NCI-H146 treated with DMSO at 0.1 percent for 48 hours (cell line): ENCODE measurements around the gene CORO7.

ENCODE experiments used
- DNase-seq: peaks from one replicate; lab custom pipeline; 2025; ENCODE audit not compliant: unreplicated experiment; lab: John Stamatoyannopoulos, UW

Gene CORO7

DNA sequence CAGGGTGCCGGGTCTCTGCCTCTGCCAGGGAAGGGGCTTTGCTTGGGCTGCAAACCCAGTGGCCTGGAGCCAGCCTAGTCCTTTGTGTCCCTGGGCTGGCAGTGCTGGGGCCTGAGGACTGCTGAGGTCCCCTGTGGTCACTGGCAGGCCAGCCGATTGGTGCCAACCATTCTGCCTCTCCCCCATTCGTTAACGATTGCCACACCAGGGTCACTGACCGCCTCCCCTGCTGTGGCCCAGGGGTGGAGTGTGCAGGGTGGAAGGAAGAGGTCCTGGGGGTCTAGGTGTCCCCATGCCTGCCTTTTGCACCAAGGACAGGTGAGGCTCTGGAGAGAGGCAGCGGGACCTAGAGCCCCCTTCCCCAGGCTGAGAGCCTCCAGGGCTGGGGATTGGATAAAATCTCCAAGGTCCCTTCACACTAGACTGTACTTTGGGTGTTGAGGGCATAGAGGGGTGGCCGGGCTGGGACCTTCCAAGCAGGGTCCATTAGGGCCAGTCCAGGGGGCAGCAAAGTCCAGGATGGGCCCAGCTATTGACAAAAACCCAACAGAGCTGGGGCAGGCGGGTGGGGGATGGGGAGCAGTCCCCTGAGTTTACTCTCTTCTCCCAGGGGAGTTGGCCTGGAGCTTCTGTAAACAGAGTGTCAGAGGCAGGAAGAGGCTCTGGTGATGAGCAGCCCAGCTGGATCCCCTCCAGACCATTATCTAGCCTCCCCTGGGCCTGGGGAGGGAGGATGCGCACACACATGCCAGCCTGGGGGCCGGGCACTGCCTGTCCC is 43.6 kb downstream of the CORO7 start:
- peak; percentile 84 for DNase-seq

- DNase-seq: no peak
Measured at GRCh38 chr16:4372001-4372577, 44.3 kb downstream of the CORO7 start.

GRCh38 chr16:4371357-4372000 is 44.9 kb downstream of the CORO7 start, which contains the start of gene VASN:
TSS of gene VASN (plus strand) at chr16:4371848. CDS start at chr16:4380878, 9,030 bp downstream.
- DNase-seq: no peak

DNA sequence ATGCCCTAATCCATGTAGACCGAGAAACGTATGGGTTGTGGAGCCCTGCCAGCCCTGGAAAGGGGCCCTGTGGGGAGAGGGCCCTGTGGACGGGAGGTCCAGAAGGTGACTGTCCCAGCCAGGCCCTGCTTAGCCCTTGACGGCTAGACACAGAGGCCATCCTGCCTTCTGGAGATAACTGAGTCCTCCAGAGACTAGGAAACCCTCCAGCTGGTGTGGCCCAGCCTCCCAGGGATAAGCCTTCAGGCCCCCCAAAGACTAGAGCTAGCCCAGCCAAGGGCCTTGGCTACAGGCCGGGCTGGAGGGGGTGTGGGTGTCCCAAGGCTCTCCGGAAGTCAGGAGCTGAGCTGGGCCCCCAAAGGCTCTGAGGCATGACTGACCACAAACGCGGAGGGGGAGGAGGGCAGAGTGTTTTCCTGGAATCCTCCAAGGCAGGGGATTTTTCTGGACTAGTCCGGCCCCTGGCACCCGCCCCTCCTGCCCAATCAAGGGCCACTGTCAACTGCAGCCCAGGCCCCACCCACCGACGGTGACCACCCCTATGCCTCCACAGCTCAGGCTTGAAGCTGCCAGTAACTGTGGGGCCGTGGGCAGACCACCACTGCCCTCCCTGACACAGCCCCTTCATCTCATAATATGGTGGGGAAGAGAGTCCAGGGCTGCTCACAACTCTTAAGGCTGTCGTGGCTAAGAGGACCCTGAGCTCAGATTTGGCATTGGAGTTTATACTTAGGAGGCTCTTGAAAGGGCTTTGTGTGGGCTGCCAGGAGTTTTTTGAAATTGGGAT is 45.6 kb downstream of the CORO7 start:
- DNase-seq: no peak

DNA sequence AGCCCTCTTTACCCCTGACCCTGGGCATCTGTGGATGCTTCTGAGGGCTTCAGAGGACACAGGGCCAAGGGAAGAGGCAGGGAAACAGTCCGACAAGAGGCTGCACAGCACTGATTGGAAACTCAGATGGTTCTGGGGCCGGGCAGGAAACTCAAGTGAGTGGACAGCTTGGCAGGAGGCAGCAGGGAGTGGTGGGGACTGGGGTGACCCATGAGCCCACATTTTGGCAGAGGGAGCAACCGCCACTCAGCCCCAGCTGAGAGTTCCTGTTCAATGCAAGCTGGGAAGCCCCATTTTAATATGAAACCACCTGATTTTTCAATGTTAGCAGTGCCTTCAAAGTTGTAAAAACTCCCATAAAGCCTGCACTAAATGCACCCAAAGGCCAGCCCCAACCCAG is 46.2 kb downstream of the CORO7 start:
- DNase-seq: no peak

DNA sequence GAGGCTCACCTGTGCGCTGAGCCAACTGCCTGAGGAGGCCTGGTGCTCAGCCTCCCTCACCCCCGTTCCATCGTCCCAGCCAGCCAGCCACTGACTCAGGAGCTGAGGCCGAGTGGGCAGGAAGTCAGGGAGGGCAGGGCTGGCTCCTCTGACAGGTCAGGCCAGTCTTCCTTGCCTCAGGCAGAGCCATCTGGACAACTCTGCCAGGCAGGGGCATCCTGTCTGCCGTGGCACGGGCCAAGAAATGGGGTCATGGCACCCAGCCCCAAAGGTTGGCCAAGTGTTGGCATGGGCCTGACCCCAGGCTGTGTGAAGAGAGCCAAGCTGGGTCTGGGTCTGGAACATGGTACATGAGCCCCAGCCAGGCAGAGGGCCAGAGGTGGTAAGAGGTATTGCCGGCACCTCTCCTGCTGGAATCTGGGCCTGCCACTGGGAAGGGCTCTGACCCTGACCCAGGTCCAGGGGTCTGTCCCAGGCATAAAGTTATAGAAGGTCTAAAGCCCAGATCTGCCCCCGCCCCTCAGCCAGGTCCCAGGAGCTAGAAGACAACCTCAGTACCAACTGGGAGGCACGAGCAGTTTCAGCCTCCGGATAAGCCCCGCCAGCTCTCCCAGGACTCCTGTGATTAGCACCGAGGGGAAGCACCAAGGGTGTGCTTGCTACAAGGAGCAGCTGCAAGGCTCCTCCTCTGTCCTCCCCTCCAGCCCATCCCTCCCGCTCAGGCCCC is 47.2 kb downstream of the CORO7 start:
- DNase-seq: no peak

- DNase-seq: no peak
Measured at GRCh38 chr16:4367393-4367856, 49.0 kb downstream of the CORO7 start.

DNA sequence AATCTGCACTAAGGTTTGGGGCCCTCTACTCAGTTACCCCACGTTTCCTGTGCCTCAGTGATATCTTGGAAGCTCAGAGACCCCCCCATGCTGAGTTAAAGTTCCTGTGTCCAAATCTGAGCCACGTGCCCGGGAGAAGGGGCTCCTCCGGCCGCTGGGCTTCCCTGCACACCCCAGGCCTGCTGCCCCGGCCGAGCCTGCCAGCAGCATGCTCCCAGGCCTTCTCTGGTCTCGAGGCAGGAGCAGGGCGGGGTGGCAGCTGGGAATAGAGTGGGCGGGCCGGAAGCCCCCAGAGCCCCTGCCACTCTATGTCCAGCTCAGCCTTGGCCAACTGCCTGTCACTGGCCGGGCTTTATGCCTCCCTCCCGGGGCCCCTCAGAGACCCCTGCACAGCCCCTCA is 50.4 kb downstream of the CORO7 start:
- no peak for DNase-seq

- DNase-seq: no peak
Measured at GRCh38 chr16:4365615-4366014, 50.8 kb downstream of the CORO7 start.

DNA sequence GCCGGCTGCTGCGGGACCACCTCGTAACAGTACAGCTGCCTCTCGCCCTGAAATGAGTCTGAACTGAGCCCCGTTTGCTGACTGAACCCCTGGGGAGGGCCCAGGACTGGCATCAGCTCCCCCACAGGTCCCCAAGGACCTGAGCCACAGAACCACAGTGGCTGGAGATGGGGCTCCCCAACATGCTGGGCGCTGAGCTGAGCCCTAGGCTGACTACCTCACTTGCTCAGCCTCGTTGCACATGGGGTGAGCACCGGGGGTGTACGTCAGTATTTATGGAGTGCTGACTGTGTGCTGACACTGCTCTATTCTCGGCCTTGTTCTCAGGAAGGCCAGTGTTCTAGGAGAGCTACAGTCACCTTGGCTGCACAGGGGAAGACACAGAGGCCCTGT is 51.4 kb downstream of the CORO7 start:
- no peak for DNase-seq

DNA sequence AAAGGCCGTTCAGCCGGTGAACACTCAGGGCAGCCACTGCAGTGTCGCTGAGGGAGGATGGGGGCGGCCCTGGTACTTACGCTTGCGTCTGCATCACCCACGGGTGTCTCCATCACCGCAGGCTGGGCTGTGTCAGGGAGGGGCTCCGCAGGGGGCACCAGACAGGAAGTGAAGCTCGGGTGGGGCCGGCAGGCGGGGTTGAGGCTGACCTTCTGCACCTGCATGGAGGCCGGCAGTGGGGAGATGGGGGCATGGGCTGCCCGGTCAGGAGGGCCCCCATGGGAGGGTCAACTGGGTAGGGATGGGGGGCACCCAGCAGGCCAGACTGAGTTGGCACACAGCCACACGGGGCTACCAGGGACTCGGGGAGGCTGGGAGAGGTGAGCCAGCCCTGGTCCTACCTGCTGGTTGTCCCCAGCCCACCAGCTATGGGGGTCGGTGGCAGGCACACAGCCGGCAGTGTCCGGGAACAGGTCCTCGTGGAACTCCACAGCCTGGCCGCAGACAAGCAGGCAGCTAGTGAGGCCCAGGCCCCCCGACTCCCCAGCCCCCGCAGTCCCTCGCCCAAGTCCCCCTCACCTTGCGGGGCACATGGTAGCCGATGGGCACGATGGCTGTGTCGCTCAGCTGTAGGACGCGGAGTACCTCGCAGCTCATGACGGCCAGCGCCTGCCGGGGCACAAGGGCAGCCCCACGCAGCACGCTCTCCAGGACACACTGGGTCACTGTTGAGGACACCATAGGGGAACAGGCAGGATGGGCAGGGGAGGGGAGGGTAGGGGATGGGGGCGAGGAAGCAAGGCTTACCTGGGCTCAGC is 52.0 kb downstream of the CORO7 start:
- DNase-seq: no peak

- DNase-seq: no peak
Measured at GRCh38 chr16:4362476-4363135, 53.8 kb downstream of the CORO7 start.

- DNase-seq: no peak
Measured at GRCh38 chr16:4361944-4362311, 54.5 kb downstream of the CORO7 start.

DNA sequence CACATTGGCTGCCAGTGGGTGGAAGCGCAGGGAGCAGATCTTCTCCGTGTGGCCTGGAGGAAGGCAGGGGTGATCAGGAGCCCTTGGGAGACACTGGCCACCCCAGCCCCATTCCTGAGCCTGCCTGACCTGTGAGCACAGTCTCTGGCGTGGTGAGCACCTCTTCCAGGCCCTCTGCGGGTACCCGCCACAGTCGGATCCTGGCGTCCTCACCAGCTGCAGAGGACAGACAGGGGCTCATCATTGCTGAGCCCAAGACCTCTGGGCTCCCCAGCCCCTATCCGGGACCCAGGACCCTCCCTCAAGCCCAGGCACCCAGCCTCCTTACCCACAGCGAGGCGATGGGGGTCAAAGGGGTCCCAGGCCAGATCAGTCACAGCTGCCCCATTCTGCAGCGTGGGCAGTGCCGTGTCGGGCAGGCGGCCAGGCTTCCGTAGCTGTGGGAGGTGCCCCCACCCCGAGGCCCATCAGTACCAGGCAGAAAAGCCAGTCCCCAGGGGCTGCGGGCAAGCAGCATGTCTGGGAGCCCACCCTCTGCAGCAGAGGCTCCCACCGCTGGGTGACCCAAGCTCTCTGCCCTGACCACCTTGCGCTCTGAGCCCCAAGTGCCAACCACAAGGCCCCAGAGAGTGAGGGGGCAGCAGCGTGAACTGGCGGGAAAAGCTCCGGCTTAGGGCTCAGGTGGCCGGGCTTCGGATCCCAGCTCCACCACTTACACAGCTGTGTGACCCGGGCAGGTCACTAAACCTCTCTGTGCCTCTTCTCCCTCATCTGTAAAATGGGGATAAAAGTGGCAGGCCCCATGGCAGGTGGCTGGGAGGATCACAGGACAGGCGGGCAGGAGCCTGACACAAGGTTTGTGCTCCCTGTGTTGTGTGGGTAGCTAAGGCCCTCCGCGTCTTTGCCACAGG is 55.1 kb downstream of the CORO7 start:
- DNase-seq: no peak

DNA sequence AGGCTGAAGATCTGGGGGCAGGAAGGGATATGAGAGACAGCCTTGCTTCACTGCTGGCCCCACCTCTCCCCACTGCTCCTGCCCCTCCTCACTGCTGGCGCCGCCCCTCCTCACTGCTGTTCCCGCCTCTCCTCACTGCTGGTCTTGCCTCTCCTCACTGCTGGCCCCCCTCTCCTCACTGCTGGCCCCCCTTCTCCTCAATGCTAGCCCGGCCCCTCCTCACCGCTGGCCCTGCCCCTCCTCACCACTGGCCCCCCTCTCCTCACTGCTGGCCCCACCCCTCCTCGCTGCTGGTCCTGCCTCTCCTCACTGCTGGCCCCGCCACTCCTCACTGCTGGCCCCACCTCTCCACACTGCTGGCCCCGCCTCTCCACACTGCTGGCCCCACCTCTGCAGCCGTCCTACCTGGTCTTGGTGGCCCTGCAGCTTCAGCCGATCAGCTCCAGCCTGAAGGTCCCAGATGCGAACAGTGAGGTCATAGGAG is 55.8 kb downstream of the CORO7 start:
- DNase-seq: peak; percentile 7

DNA sequence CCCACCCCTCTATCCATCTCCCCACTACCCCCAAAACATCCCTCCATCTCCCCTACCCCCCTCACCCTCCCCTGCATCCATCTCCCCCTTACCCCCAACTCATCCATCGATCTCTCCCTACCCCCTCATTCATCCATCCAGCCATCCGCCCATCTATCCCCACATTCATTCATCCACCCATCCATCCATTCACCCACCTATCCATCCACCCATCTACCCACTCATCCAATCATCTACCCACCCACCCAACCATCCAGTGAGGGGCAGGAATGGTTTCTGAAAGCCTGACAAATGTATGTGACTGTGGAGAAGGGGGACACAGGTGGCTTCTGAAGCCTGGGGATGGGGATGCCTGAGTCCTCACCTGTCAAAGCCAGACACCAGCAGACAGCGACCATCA is 56.5 kb downstream of the CORO7 start:
- DNase-seq: no peak

GRCh38 chr16:4358831-4359561 is 57.4 kb downstream of the CORO7 start:
- DNase-seq: no peak

- no peak for DNase-seq
Measured at GRCh38 chr16:4358236-4358635, 58.2 kb downstream of the CORO7 start.
